ENCODE measurements around the gene NFIA.

DNA sequence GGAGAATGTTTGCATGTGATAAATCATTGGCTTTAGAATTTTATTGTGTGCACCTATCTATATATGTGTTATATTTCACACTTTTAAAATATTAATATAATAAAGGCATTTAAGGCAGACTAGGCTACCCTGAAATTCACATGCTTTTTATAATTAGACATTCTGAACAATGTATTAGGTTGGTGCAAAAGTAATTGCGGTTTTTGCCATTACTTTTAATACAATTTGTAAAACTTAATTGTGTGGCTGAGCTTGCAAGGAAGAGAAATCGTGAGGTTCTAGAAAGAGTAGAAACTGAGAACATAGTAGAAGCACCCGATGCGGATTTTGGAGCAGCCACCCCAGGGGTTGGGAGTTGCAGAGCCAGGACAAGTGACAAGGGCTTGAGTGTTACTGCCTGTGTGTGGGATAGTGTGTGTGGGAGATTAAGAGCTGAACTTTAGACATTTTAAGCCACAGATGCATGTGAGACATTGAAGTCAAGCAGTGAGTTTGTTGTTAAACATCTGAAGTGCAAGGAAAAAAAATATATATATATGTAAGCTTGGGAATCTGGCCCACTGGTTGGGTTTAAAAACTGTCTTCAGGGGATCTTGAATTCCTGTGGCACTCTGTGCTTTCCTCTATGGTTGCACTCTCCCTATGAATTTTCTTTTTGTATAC lies 398.0 kb downstream of the NFIA start:
- TF ChIP-seq SIN3A (IDR thresholded peaks at IDR 0.05; ENCODE audit: low read depth, low read length): no peak
- no peak for TF ChIP-seq TAF1 (IDR thresholded peaks at IDR 0.05; ENCODE audit: borderline replicate concordance, low read depth, low read length)
- TF ChIP-seq POLR2AphosphoS5 (IDR thresholded peaks at IDR 0.05; ENCODE audit: low read length): no peak
- TF ChIP-seq, protein P1, sequence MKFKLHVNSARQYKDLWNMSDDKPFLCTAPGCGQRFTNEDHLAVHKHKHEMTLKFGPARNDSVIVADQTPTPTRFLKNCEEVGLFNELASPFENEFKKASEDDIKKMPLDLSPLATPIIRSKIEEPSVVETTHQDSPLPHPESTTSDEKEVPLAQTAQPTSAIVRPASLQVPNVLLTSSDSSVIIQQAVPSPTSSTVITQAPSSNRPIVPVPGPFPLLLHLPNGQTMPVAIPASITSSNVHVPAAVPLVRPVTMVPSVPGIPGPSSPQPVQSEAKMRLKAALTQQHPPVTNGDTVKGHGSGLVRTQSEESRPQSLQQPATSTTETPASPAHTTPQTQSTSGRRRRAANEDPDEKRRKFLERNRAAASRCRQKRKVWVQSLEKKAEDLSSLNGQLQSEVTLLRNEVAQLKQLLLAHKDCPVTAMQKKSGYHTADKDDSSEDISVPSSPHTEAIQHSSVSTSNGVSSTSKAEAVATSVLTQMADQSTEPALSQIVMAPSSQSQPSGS (IDR thresholded peaks at IDR 0.05; ENCODE audit: low read length): no peak
- TF ChIP-seq FOXM1 (IDR thresholded peaks at IDR 0.05; ENCODE audit: low read depth, low read length): no peak
- no peak for TF ChIP-seq JUNB (IDR thresholded peaks at IDR 0.05)
- no peak for TF ChIP-seq ZSCAN29 (IDR thresholded peaks at IDR 0.05)
- no peak for TF ChIP-seq EZH2 (IDR thresholded peaks at IDR 0.05; ENCODE audit: borderline replicate concordance, control insufficient read depth, low read depth, low read length)
- TF ChIP-seq DPF2 (IDR thresholded peaks at IDR 0.05): no peak
- TF ChIP-seq POU2F2 (IDR thresholded peaks at IDR 0.05; ENCODE audit: borderline replicate concordance, low read depth, low read length): no peak

All from GM12878 (cell line).